ENCODE data around the gene COBL.

DNA sequence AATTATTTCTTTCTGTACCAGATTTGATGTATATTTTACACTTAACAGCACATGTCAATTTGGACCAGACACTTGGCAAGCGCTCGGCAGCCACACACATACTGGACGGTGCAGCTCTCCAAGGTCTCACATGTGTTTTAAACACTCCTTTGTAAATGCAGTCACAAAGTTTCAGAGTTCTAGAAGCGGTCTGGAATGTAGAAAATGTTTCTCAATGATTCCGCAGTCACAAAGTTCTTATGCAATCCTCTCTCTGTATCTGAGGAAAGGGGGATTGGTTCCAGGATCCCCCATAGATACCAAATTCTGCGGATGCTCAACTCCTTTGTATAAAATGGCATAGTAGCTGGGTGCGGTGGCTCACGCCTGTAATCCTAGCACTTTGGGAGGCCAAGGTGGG, 280.9 kb downstream of the COBL start:
- TF ChIP-seq POLR2A (IDR thresholded peaks at IDR 0.05) = no peak
- TF ChIP-seq, protein P1, sequence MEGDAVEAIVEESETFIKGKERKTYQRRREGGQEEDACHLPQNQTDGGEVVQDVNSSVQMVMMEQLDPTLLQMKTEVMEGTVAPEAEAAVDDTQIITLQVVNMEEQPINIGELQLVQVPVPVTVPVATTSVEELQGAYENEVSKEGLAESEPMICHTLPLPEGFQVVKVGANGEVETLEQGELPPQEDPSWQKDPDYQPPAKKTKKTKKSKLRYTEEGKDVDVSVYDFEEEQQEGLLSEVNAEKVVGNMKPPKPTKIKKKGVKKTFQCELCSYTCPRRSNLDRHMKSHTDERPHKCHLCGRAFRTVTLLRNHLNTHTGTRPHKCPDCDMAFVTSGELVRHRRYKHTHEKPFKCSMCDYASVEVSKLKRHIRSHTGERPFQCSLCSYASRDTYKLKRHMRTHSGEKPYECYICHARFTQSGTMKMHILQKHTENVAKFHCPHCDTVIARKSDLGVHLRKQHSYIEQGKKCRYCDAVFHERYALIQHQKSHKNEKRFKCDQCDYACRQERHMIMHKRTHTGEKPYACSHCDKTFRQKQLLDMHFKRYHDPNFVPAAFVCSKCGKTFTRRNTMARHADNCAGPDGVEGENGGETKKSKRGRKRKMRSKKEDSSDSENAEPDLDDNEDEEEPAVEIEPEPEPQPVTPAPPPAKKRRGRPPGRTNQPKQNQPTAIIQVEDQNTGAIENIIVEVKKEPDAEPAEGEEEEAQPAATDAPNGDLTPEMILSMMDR (IDR thresholded peaks at IDR 0.05) = no peak
- no peak for TF ChIP-seq POLR2AphosphoS5 (IDR thresholded peaks at IDR 0.05)
- TF ChIP-seq EP300 (IDR thresholded peaks at IDR 0.05) = no peak
